Naive thymus-derived CD4-positive, alpha-beta T cell (primary cell): Measurements from ENCODE around the gene TCP1. TPM values are rescaled to one million over a fixed set of nuclear protein-coding genes. Genes with fewer than 3 reads are reported as not detected.

Experiments
- ATAC-seq: fragments of 150-1000 bp; cut with Tn5 transposase; 2 replicates; pipeline ENCODE4 v1.10.0; 2021; ENCODE audit warnings: mild to moderate bottlenecking, moderate library complexity
- CTCF ChIA-PET: fragments of 350-600 bp; sonication (Branson Sonifier 250); formaldehyde crosslinking; loops from one replicate; lab custom pipeline; 2021; ENCODE audit warnings: antibody characterized with exemption; lab: Charles Lee
- POLR2A ChIA-PET: fragments of 350-600 bp; sonication (Branson Sonifier 250); formaldehyde crosslinking; loops from one replicate; lab custom pipeline; 2021; ENCODE audit warnings: antibody characterized with exemption, inconsistent platforms; lab: Charles Lee
- DNase-seq, 9 donors: peaks; one replicate each; pipeline versions ENCODE4 v3.0.0 to v3.0.0-alpha.2; 2020 to 2022; ENCODE audit warnings: mixed read lengths in 1 of 9
- H3K27ac ChIP-seq: one replicate; pipeline ENCODE4 v1.7.0; 2013; ENCODE audit warnings: mild to moderate bottlenecking, low read depth, low read length, moderate library complexity
- H3K27me3 ChIP-seq, 2 donors: one replicate each; pipeline ENCODE4 v1.7.0; 2013; ENCODE audit warnings: low read length in 2 of 2, mild to moderate bottlenecking in 2 of 2, moderate library complexity in 2 of 2; ENCODE audit not compliant: control insufficient read depth in 2 of 2, insufficient read depth in 2 of 2
- H3K36me3 ChIP-seq, 3 experiments: 1 replicate in 2 of 3; 2 replicates in 1 of 3; pipeline ENCODE4 v1.7.0; 2013; ENCODE audit warnings: low read length in 3 of 3, mild to moderate bottlenecking in 3 of 3, moderate library complexity in 1 of 3; ENCODE audit not compliant: insufficient read depth in 3 of 3, control insufficient read depth in 2 of 3
- H3K4me1 ChIP-seq, 2 donors: one replicate each; pipeline ENCODE4 v1.7.0; 2013; ENCODE audit warnings: low read length in 2 of 2, mild to moderate bottlenecking in 2 of 2, moderate library complexity in 1 of 2; ENCODE audit not compliant: control insufficient read depth in 2 of 2, insufficient read depth in 2 of 2
- H3K4me3 ChIP-seq: 2 replicates; pipeline ENCODE4 v1.7.0; 2013; ENCODE audit warnings: mild to moderate bottlenecking, low read length
- H3K9me3 ChIP-seq, 3 experiments: 1 replicate in 2 of 3; 2 replicates in 1 of 3; pipeline ENCODE4 v1.7.0; 2013; ENCODE audit warnings: low read length in 3 of 3; ENCODE audit not compliant: control insufficient read depth in 2 of 3
- H3K27ac Mint-ChIP-seq, 9 donors: one replicate each; pipeline ENCODE4 v1.8.0; 2020 to 2022; ENCODE audit warnings: mixed read lengths in 9 of 9, mild to moderate bottlenecking in 8 of 9, moderate library complexity in 5 of 9, inconsistent platforms in 2 of 9
- H3K27me3 Mint-ChIP-seq, 5 donors: one replicate each; pipeline ENCODE4 v1.8.0; 2021 to 2022; ENCODE audit warnings: mixed read lengths in 5 of 5, mild to moderate bottlenecking in 1 of 5
- H3K36me3 Mint-ChIP-seq, 5 donors: one replicate each; pipeline ENCODE4 v1.8.0; 2020 to 2022; ENCODE audit warnings: mixed read lengths in 5 of 5, mild to moderate bottlenecking in 3 of 5, inconsistent platforms in 1 of 5
- H3K4me1 Mint-ChIP-seq, 7 donors: one replicate each; pipeline ENCODE4 v1.8.0; 2020 to 2022; ENCODE audit warnings: mixed read lengths in 7 of 7, mild to moderate bottlenecking in 3 of 7, inconsistent platforms in 1 of 7
- H3K4me3 Mint-ChIP-seq, 10 donors: one replicate each; pipeline ENCODE4 v1.8.0; 2020 to 2022; ENCODE audit warnings: mild to moderate bottlenecking in 10 of 10, mixed read lengths in 10 of 10, moderate library complexity in 6 of 10, inconsistent platforms in 2 of 10
- H3K9me3 Mint-ChIP-seq, 11 donors: one replicate each; pipeline ENCODE4 v1.8.0; 2020 to 2022; ENCODE audit warnings: mixed read lengths in 11 of 11, mild to moderate bottlenecking in 4 of 11, inconsistent platforms in 1 of 11, moderate library complexity in 1 of 11
- intact Hi-C, 2 donors: fragments of 100-400 bp; cut with micrococcal nuclease; formaldehyde crosslinking; loops; one replicate each; pipeline ENCODE4 v1.15.1; 2023
- polyA plus RNA-seq, 2 donors: library from polyadenylated mRNA; unstranded; fragments of 300-500 nt; fragmentation: Illumina TruSeq; gene quantifications; one replicate each; pipeline ENCODE4 v1.2.3, GENCODE V29; 2021
- total RNA-seq, 6 experiments: library from RNA in 5 of 6; stranded (reverse) in 5 of 6; gene quantifications; 1 replicate in 5 of 6; 2 replicates in 1 of 6; pipeline ENCODE4 v1.2.3 and lab custom pipeline; 2021 to 2026

TCP1 gene
- total and polyA plus RNA-seq, 7 experiments from 2014 or later: 63.3 to 225 (median 150) TPM

DNA sequence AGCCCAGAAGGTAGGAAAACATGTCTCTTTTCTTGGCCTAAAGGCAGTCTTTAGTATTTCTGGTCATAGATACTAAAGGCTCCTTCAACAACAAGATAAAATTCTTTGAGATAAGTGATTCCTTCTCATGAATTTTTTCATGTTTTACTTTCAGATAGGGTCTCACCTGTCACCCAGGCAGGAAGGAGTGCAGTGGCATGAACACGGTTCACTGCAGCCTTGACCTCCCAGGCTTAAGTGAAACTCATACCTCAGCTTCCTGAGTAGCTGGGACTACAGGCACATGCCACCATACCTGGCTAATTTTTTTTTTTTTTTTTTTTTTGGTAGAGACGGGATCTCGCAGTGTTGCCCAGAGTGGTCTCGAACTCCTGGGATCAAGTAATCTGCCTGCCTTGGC is 19.7 kb upstream of the TCP1 start:
- ChIA-PET CTCF (no interaction called here), POLR2A (interaction anchor here (1.4 kb wide), 1 partner anchor 11 kb away, joined by 10 read pairs; no protein-coding TSS in a partner anchor)
- no peak overlapping the region for H3K27ac ChIP-seq
- Mint-ChIP-seq H3K9me3 (no peaks in the 10 kb centered on the region), H3K27ac (no peak overlapping the region), H3K4me1 (peaks cover 0 to 2% (median 0%) of the 10 kb centered on the region in 7 donors), H3K4me3 (no peak overlapping the region), H3K27me3 (no peaks in the 10 kb centered on the region), H3K36me3 (peaks cover 0 to 25% (median 5%) of the 10 kb centered on the region in 5 donors)
- H3K9me3 ChIP-seq: no peaks in the 10 kb centered on the region
- H3K27me3 ChIP-seq: no peaks in the 10 kb centered on the region
- intact Hi-C loops: no loop called here
- no peak overlapping the region for H3K4me3 ChIP-seq
- no peaks in the 10 kb centered on the region for H3K4me1 ChIP-seq
- ATAC-seq: no peak
- no peaks in the 10 kb centered on the region for H3K36me3 ChIP-seq
- DNase-seq: no peak

DNA sequence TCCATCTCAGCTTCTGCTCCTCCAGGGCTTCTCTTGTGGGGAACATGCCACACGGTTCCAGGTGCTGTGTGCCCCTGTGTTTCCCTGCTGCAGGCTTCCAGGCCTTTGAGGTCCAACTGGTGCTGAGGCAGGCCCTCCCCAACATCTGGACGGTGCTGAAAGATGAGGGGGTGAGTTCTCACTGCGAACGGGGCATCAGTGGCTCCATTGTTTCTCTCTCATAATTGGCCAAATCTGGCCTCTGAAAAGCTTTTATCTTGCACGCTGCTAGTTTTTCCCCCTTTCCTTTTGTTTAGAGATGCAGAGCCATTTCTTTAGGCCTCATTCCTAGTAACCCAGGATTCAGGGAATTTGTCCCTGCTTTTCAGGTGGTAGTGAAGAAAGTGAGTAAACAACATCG is 19.2 kb upstream of the TCP1 start:
- peaks cover 0 to 21% (median 5%) of the 10 kb centered on the region in 5 donors for H3K36me3 Mint-ChIP-seq
- Histone ChIP-seq H3K27me3 (no peaks in the 10 kb centered on the region), H3K4me1 (no peaks in the 10 kb centered on the region), H3K27ac (no peak overlapping the region), H3K9me3 (no peaks in the 10 kb centered on the region), H3K4me3 (no peak overlapping the region), H3K36me3 (no peaks in the 10 kb centered on the region)
- no peaks in the 10 kb centered on the region for H3K27me3 Mint-ChIP-seq
- DNase-seq (no peak), ATAC-seq (no peak)
- H3K9me3 Mint-ChIP-seq: no peaks in the 10 kb centered on the region
- ChIA-PET POLR2A (interaction anchor here (0.6 to 1.4 kb wide), 2 partner anchors 11 to 114 kb away, joined by 4 to 10 read pairs; no protein-coding TSS in a partner anchor), CTCF (no interaction called here)
- H3K4me1 Mint-ChIP-seq: peaks cover 0 to 2% (median 0%) of the 10 kb centered on the region in 7 donors
- no peak overlapping the region for H3K4me3 Mint-ChIP-seq
- intact Hi-C loops: no loop called here
- H3K27ac Mint-ChIP-seq: no peak overlapping the region

DNA sequence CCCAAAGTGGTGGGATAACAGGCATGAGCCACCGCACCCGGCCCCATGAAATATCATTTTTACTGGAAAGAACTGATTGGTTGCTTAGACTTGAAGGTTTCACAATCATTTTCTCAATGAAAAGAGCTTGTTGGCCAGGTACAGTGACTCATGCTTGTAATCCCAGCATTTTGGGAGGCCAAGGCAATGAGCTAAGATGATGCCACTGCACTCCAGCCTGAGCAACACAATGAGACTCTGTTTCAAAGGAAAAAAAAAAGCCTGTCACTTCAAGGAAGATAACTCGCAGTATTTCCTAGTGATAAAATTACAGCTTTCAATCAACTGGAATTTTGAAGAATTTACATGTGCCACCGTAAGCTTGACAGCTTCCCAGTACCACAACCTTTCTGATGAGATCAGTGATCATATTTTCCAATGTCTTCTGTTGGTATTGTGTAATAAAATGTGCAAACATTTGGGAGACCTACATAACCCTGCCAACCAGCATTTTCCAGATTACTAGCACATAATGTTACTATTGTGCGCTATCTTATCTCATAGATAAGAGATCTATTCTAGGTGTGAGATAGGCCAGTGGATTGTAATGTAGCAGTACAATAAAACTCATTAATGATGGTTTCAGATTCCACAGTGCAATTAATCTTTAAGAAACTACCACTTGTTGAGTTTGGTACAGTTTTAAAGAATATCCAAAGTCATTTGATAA is 17.9 kb upstream of the TCP1 start:
- POLR2A ChIA-PET: no interaction called here
- no peaks in the 10 kb centered on the region for H3K9me3 ChIP-seq
- no peaks in the 10 kb centered on the region for H3K9me3 Mint-ChIP-seq
- H3K36me3 ChIP-seq: no peaks in the 10 kb centered on the region
- DNase-seq: no peak
- H3K27ac ChIP-seq: no peak overlapping the region
- no peaks in the 10 kb centered on the region for H3K27me3 ChIP-seq
- H3K27me3 Mint-ChIP-seq: no peaks in the 10 kb centered on the region
- H3K36me3 Mint-ChIP-seq: peaks cover 0 to 17% (median 5%) of the 10 kb centered on the region in 5 donors
- no peaks in the 10 kb centered on the region for H3K4me1 ChIP-seq
- CTCF ChIA-PET: no interaction called here
- ATAC-seq: no peak
- H3K27ac Mint-ChIP-seq: no peak overlapping the region
- intact Hi-C loops: no loop called here
- H3K4me3 ChIP-seq: no peak overlapping the region
- no peak overlapping the region for H3K4me3 Mint-ChIP-seq
- H3K4me1 Mint-ChIP-seq: peaks cover 0 to 2% (median 0%) of the 10 kb centered on the region in 7 donors

DNA sequence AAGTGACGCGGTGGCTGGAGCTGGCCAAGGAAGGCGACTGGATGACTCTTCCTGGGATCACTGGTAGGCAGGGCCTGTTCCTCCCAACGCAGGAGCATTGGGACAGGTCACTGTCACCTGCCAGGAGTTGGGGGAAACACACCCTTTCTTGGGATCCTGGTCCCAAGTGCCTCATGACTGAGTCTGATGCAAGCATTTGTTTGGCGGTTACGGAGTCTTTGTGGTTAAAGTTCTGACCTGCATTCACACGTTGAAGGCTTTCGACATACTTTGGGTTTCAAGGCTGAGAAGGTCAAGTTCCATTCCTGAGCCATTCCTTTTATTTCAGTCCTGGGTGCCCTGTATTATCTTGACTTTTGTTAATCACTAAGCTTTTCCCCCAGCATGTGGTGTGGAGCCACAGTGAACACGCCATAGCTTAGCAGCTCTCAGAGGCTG is 16.6 kb upstream of the TCP1 start:
- Mint-ChIP-seq H3K9me3 (no peaks in the 10 kb centered on the region), H3K27me3 (no peaks in the 10 kb centered on the region), H3K36me3 (peaks cover 0 to 14% (median 5%) of the 10 kb centered on the region in 5 donors), H3K27ac (no peak overlapping the region), H3K4me3 (no peak overlapping the region), H3K4me1 (peaks cover 0 to 2% (median 0%) of the 10 kb centered on the region in 7 donors)
- Histone ChIP-seq H3K9me3 (no peaks in the 10 kb centered on the region), H3K4me1 (no peaks in the 10 kb centered on the region), H3K4me3 (no peak overlapping the region), H3K27me3 (no peaks in the 10 kb centered on the region), H3K27ac (no peak overlapping the region), H3K36me3 (no peaks in the 10 kb centered on the region)
- intact Hi-C loops: no loop called here
- CTCF ChIA-PET: no interaction called here
- POLR2A ChIA-PET: no interaction called here
- ATAC-seq (no peak), DNase-seq (no peak)

DNA sequence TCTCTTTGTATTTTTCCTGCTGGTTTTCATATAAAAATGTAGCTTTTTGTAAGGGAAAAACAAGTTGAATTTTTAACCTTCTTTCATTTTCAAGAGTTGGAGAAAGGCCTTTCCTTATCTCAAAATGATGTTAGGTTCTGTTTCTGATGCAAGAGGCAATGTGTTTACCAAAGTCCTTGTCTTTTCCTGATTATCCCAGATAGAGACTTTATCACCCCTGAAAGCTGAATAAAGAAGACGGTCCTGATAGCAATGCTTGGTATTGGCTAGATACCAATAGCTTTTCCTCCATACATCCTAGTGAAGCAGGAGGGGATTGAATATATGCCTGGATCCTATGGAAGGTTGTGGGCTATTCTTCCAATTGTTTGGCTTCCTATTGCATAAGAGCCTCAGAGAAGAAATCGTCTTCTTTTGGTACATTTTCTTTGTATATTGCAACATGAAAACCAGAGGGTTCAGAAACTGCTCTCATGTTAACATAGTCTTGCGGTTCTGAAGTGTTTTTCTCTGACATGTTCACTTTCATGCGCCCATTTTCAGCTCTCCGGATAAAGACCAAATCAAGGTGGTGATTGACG is 16.1 kb upstream of the TCP1 start:
- Mint-ChIP-seq H3K36me3 (peaks cover 0 to 11% (median 5%) of the 10 kb centered on the region in 5 donors), H3K27me3 (no peaks in the 10 kb centered on the region), H3K9me3 (no peaks in the 10 kb centered on the region), H3K4me1 (peaks cover 0 to 2% (median 0%) of the 10 kb centered on the region in 7 donors), H3K27ac (no peak overlapping the region), H3K4me3 (no peak overlapping the region)
- no peak overlapping the region for H3K4me3 ChIP-seq
- intact Hi-C loops: no loop called here
- no peaks in the 10 kb centered on the region for H3K9me3 ChIP-seq
- ChIA-PET CTCF (no interaction called here), POLR2A (interaction anchor here (1.1 kb wide), 1 partner anchor 16 kb away, joined by 6 read pairs; the partner anchor contains the start of genes MRPL18 and TCP1)
- ATAC-seq (no peak), DNase-seq (no peak)
- H3K4me1 ChIP-seq: no peaks in the 10 kb centered on the region
- no peak overlapping the region for H3K27ac ChIP-seq
- no peaks in the 10 kb centered on the region for H3K27me3 ChIP-seq
- H3K36me3 ChIP-seq: no peaks in the 10 kb centered on the region

DNA sequence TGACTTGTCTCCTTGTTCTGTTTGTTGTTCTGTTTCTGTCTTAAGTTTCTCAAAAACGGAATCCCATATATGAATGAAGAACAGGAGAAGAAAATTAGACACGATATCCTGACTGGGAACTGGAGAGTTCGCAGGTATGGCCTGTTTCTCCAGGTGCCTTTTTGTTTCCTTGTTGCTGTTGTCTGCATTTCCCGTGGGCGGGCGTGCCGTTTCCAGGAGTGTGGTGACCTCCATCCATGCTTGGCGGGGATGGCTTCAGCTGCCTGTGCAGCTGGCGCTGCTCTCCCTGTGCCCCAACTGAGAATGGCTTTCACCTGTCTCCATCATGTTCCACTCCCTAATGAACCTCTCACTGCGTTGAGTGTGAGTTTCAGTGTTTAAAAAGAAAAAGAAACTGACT is 15.1 kb upstream of the TCP1 start:
- no peaks in the 10 kb centered on the region for H3K27me3 Mint-ChIP-seq
- no peaks in the 10 kb centered on the region for H3K9me3 Mint-ChIP-seq
- ChIA-PET CTCF (no interaction called here), POLR2A (interaction anchor here (1.1 kb wide), 1 partner anchor 15 kb away, joined by 6 read pairs; the partner anchor contains the start of genes MRPL18 and TCP1)
- H3K4me3 Mint-ChIP-seq: no peak overlapping the region
- no peak overlapping the region for H3K27ac ChIP-seq
- no peaks in the 10 kb centered on the region for H3K9me3 ChIP-seq
- no peak overlapping the region for H3K4me3 ChIP-seq
- peaks cover 0 to 8% (median 0%) of the 10 kb centered on the region in 3 experiments for H3K36me3 ChIP-seq
- H3K4me1 ChIP-seq: no peaks in the 10 kb centered on the region
- peaks cover 0 to 2% (median 0%) of the 10 kb centered on the region in 7 donors for H3K4me1 Mint-ChIP-seq
- peaks cover 0 to 12% (median 9%) of the 10 kb centered on the region in 5 donors for H3K36me3 Mint-ChIP-seq
- no peak overlapping the region for H3K27ac Mint-ChIP-seq
- ATAC-seq (no peak), DNase-seq (no peak)
- H3K27me3 ChIP-seq: no peaks in the 10 kb centered on the region
- intact Hi-C loops: no loop called here
